GM19467 (cell line): Measurements from ENCODE around the gene TCEANC.
"Not testable (repeated sequence)": the region's sequence is repeated elsewhere in the genome, so short reads cannot be mapped to it uniquely, and the experiment has no call there.

ENCODE experiments used
- ATAC-seq: cut with Tn5 transposase; IDR thresholded peaks from one replicate; pipeline ENCODE4 v1.9.1; 2021; ENCODE audit warnings: mild to moderate bottlenecking, moderate library complexity; ENCODE audit not compliant: unreplicated experiment

Gene TCEANC

DNA sequence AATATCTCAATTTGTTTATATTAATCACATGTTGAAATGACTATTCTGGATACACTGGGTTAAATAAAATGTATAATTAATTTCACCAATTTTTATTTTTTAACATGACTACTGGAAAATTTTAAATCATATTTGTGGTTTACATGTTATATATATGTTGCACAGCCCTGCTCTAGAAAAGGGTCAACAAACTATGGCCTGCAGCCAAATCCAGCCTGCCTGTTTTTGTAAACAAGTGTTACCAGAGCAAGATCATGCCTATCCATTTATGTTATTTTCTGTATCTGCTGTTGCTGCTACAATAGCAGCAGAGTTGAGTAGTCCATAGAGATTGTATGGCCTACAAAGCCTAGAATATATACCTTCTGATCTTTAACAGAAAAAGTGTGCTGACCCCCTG, 1.2 kb downstream of the TCEANC start:
- ATAC-seq: no peak

DNA sequence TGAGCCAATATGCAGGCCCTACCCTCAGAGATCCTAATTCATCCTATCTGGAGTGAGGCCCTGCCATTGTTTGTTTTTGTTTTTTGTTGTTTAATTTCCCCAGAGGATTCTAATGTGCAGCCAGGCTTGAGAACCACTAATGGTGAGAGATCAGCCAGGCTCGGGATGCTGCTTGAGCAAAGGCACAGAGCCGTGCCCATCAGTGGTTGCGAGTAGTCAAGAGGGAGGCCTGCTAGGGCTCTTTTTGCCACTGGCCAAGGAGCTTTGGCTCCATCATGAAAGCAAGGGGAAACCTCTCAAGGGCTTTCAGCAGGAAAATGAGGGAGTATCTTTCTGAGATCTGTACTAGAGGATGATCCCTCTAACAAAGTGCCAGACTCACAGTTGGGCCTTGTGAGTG, 2.7 kb downstream of the TCEANC start:
- ATAC-seq: no peak

DNA sequence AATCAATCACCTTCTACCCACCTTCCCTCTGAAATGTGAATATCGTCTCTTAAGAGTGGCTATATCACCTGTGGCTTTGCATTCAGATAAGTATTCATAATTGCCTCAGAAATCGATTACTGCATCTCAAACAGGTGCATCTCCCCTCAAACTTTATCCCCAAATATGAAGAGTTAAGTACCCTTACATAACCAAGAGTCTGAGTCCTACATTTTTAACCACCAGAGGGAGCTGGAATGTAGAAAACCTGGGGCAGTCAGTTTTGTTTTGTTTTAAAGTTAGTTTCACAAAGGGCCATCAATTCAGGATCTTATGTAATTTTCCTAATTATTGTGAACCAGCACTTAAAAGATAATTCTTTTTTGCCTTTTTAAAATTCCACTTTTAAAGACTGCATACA, 5.7 kb downstream of the TCEANC start:
- no peak for ATAC-seq

DNA sequence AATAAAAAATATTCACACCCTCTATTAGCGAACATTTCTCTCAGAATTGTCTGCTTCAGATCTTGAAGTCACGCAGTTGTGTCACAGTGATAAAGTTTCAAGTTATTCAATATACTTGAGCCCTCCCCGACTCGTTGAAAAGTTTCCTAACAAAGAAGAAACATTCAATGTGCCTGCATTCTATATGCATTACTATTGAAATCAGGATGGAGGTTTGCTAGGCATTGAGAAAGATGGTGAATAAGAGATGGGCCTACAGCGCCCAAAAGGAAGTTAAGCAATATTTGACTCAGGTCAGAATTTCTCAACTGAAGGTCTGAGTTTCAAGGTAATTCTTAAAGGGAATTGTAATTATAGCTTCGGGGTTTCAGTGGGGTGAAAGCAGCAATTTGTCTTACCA, 6.1 kb downstream of the TCEANC start:
- ATAC-seq: no peak

DNA sequence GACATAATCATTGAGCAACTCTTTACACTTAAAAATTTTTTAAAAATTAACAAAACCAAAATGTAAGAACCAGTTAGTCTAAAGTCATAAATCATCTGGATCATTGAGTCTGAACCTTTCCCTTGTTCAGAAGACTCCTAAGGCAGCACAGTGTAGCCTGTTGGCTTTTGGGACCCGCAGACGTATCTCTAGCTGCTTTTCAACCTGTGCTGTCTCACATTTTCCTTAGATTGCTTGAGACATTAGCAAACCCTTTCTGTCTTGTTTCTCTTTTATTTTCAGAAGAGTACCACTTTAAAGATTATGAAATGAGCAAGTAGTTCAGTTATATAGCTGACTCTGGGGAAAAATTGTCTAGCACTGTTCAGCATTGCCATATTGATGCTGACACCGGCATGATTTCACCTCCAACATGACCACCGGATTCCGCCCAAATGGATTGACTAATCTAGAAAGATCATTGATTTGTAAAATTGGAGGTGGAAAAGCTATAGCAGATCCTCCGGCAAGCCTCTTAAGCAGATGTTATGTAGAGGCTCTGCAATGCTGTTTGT, 8.9 kb downstream of the TCEANC start:
- ATAC-seq: no peak

DNA sequence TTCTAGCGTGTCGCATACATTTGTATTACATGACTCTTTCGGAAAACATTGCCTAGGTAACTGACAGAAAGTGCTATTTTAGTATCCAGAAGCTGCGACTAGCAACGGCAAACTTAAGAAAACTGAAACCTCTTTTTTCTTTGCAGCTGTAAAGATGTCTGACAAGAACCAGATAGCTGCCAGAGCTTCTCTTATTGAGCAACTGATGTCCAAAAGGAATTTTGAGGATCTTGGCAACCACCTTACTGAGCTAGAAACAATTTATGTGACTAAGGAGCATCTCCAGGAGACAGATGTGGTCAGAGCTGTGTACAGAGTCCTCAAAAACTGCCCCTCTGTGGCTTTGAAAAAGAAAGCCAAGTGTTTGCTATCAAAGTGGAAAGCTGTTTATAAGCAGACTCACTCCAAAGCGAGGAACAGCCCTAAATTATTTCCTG, 9.4 kb downstream of the TCEANC start:
- no peak for ATAC-seq

DNA sequence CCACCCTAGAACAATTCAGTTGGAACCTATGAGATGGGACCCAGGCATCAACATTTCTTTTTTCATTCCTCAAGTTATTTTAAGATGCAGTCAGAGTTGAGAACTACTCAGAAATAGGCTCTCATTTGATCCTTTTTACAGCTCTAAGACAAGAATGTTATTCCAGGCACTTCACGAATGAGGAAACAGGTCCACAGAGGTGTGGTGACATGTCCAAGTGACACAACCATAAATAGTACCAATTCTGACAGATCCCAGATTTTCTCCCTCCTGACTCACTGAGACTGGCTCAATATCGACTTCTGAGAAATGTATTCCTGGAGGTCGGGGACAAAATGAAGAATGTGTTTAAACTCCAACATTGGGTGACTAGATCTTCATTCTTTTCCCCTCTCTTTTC, 11.1 kb downstream of the TCEANC start:
- ATAC-seq: no peak

DNA sequence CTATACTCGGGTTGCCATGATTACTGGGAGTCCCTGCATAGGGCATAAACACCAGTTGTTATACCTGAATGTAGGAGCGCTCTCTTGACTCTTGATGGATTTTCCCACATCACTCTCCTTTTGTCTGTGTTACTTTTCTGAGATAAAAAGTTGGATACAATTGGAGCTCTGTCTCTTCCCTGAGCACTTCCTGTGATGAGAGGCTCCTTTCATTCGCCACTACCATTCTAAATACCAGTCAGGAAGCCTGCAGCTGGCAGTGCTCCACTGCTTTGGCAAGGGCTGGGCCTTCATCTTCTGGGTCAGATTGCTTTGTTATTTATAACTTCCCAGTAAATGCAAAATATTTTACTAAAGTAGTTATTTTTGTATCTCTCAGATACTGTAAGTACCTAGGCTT, 13.9 kb downstream of the TCEANC start:
- no peak for ATAC-seq

DNA sequence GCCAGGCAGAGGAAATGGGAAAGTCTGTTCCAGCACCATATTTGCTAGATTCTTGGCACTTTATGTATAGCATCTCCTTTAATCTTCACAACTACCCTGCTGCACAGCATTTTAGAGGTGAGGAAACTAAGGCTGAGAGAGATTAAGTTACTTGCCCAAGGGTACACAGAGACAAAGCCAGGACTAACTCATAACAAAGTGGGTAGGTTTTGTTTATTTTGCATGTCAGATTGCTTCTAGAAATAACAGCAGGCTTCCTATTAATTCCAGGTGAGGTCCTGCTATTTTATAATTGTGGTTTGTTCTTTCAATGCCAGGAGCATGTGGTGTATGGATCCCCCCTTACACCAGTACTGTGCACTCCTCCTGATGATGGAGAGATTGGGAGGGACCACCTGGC, 15.0 kb downstream of the TCEANC start:
- ATAC-seq: no peak

DNA sequence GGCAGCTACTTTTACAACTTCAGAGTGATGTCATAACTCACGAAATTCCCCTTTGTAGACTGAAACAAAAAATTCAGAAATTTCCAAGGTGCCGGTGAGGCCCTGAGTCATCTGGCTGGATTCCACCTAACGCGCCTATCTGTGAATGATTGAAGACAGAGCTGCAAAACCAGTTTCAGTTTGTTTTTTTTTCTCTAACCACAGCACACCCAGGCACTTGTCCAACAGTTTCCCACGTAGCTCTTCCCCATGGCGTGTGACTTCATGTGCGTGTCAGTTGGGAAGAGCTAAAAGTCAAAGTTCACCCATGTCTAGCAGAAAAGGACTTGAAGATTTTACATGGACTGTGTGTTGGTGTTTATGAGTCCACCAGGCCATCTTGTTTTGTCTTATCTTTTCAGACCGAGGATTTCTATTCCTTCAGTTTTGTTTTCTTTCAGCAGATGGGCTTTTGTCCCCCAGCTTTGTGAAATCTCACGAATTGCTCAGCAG, 16.4 kb downstream of the TCEANC start:
- peak; percentile 87 for ATAC-seq

DNA sequence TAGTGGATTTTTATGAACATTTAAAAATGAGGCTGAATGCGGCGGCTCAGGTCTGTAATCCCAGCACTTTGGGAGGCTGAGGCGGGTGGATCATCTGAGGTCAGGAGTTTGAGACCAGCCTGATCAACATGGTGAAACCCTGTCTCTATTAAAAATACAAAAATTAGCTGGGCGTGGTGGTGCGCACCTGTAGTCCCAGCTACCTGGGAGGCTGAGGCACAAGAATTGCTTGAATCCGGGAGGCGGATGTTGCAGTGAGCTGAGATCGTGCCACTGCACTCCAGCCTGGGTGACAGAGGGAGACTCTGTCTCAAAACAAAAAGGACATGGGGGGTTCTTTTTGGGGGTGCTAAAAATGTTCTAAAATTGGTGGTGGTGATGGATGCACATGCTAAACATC, 16.8 kb downstream of the TCEANC start:
- not testable (repeated sequence) for ATAC-seq

DNA sequence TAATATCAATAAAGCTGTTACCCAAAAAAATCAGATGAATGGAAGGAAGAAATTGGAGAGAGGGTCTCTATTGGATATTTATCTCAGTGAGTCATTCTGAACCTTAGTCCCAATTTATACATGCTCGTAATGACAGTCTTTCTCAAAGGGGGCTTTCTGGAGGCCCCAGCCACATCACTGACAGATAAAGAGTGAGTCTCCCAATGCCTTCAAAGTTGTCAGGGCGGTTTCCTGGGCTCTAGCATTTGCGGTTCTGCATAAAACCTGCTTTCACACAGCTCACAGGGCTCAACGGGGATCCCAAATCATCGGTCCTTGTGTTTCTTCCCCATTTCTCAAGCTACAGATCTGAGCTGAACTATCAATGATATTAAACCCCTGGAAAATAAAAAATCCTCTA, 17.3 kb downstream of the TCEANC start:
- ATAC-seq: no peak

DNA sequence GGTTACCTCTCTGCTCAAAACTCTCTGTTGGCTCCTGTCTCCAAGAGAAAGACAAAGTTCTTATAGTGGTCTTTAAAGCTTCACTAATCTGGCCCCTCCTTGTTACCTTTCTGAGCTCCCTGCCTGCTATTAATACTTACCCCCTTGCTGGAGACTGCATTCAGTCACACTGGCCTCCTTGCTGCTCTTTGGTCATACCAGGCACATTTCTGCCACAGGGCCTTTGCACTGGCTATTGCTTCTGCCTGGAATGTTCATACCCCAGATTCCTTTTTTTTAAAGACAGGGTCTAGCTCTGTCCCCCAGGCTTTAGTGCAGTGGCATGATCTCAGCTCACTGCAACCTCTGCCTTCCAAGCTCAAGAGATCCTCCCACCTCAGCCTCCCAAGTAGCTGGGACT, 20.1 kb downstream of the TCEANC start:
- no peak for ATAC-seq

DNA sequence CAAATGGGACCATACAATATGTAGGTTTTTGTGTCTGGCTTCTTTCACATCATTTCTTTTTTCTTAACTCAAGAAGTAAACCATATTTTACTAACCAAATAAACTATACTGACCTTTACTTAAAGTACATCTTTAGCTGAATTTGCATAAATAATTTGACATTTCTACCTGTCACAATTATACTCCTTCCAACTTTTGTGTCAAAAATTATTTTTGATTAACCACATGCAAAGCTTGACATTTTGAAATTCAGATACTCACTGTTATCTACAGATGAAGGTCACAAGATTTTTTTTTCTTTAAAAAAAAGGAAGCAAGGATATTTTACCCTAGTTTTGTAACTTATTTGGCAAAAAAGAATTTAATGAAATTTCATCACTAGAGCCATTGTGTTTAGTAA, 23.9 kb downstream of the TCEANC start:
- ATAC-seq: no peak

DNA sequence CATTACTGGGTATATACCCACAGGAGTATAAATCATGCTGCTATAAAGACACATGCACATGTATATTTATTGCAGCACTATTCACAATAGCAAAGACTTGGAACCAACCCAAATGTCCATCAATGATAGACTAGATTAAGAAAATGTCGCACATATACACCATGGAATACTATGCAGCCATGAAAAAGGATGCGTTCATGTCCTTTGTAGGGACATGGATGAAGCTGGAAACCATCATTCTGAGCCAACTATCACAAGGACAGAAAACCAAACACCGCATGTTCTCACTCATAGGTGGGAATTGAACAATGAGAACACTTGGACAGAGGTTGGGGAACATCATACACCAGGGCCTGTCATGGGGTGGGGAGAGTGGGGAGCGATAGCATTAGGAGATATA, 26.8 kb downstream of the TCEANC start:
- not testable (repeated sequence) for ATAC-seq

DNA sequence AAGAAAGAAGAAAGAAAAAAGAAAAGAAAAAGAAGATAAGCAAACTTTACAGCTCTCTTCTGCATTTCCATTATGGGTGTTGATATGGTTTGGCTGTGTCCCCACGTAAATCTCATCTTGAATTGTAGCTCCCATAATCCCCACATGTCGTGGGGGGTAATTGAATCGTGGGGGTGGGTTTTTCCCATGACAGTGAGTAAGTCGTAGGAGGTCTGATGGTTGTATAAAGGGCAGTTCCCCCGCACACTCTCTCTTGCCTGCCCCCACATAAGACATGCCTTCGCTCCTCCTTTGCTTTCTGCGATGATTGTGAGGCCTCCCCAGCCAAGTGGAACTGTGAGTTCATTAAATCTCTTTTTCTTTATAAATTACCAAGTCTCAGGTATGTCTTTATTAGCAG, 28.7 kb downstream of the TCEANC start:
- no peak for ATAC-seq

DNA sequence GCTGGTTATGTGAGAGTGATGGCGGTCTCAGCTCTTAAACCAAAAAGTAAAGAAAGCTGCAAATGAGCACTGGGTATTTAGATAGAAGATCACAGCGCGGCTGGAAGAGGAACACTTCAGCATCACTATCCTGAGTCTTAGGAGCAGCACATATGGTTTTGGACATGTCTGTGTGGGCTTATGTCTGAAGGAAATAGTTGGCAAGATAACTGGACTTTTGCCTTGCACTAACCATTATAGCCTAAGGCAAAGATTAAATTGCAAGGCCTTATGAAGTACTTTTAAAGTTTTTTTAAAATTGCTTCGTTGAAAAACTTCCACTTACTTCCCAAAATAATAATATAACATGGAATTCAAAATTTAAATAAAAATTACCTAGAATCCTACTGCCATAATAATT, 31.4 kb downstream of the TCEANC start:
- ATAC-seq: no peak

DNA sequence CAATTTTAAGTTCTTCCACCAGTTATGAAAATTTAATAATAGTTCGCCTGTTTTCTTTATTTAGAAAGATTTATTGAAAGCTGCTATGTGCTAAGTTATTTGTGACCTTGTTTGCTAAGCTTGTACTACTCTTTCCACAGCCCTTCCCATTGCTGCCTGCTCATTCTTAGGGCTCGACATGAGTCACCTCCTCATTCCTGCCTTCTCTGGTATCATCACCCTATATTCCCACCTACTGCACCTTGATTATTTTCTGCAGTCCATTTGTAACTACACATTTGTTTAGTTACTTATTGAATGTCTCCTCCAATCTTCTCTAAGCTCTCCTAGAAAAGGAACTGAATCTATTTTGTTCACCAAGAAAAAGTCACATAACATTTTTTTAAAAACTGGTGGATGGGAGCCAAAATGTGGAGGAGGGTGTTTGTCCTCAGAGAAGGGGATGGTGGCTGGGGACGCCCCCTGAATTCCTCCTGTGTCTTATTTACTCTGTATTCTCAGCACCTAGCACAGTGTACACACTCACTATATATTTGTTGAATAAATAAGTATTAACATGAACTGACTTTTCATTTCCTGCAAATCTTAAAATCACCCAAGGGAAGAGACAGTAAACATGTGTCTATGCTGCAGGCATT, 32.3 kb downstream of the TCEANC start:
- no peak for ATAC-seq

DNA sequence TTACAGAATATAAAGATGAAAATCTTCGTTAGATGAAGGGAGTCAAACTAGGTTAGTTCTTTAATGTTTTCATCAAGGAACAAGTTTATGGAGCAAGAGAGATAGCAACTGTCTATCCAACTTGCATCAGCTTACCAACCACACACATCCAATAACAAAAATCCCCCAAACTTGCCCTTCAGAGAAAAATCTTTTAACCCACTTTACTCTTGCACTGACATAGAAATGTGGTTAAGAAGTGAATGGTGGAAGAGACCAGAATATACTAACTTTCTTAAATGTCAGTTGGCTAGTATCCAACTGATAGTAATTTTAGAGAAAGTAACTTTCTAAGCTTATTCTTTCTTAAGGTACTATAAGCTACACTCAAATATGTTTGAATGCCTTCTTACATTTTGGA, 34.3 kb downstream of the TCEANC start:
- no peak for ATAC-seq

DNA sequence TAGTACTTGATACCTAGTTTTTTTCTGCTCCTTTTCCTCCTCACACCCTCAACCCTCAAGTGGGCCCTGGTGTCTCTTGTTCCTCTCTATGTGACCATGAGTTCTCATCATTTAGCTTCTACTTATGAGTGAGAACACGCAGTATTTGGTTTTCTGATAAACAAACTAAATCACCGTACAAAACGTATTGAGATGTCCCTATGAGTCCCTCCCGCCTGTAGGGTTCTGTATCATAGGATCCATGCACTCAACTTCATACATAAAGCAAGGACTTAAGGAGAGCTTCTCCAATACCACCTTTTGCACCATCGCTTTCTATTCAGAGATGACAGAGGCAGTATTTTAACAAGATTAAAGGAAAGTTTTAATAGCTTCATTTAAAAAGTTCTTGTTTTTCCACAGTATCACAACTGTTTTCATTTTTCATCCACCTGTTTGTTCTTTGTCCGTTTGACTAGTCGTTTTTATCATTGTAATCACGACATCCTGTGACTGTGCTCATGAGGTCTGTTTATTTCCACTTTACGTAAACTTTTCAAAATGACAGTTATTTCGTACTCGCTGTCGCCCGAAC, 35.5 kb downstream of the TCEANC start:
- ATAC-seq: no peak

DNA sequence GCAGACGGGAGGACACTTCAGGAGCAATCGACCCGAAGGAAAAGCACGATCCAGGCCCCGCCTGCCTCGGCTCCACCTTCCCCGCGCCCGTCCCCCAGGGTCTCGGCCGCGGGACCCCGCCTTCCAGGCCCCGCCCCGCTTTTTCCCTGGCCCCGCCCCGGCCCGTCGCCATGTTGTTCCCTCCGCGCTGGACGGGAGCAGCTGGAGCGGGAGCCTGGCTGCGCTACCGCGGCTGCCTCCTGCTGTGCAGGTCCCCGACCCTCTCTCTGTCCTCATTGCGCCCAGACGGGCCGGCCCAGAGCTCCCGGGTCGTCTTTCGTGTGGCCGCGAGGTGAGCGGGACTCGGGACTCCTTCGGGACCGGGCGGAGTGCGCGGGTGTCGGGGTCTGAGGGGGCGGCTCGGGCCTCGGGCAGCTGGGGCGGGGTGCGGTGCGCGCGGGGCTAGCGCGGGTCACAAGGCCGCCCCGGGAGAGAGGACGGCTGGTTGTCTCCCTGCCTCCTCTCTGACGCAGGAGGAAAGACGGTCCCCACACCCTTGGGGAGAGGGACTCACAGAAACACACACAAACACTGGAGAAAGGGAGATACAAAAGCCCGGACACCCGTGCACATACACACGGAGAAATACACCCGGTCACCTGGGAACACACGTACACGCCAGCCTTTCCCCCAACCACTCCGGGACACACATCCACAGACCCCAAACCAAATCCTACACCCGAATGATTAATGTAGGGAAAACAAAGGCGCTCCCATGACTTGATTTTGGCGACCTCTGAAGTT, 36.2 kb downstream of the TCEANC start, which contains the start of gene RAB9A:
TSS of gene RAB9A (plus strand) at position 171 of the 783 bp plus-strand sequence. CDS start 19,619 bp downstream, outside the sequence.
- peak; percentile 68 for ATAC-seq

DNA sequence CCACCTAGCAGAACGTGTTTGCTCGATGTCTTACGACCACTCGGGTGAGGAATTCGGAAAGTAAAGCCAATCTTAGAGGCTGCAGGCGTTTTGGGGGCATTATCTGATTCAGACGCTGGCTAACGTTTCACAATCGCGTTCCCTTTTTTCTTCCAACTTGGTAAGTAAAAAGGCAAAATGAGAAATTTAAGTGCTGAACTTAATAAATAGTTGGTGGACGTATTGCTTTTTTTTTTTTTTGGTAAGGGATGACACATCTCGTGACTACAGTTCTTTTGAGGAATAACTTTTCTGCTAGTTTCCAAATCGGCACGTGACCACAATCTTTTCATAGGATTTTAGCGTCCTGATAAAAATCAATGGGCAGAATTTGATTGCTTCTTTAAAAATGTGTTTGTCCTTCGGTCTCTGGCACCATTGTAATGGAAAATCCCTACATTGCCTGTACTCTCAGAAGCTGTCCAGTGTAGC, 36.8 kb downstream of the TCEANC start:
- ATAC-seq: no peak
